IMR-90 (cell line): ENCODE measurements around the gene FRAS1. TPM values are rescaled to one million over a fixed set of nuclear protein-coding genes. Genes with fewer than 3 reads are reported as not detected.

ENCODE experiments used
- ATAC-seq: fragments of 200-7000 bp; cut with Tn5 transposase; 2 replicates; pipeline ENCODE4 v1.9.1; 2020; ENCODE audit warnings: low read depth, mild to moderate bottlenecking, moderate library complexity
- BruUV-seq: library from RNA; stranded (reverse); fragments of 400-500 nt; replicated peaks from 2 replicates; lab custom pipeline; 2021; lab: Mats Ljungman, UMichigan
- CTCF ChIA-PET: fragments of 300-600 bp; formaldehyde crosslinking; extraction: SDS; loops from one replicate; lab custom pipeline; 2021; ENCODE audit warnings: antibody characterized with exemption; lab: Yijun Ruan, JAX
- POLR2A ChIA-PET: fragments of 300-600 bp; sonication (Branson Sonifier 250); formaldehyde crosslinking; loops from one replicate; lab custom pipeline; 2022; ENCODE audit warnings: antibody characterized with exemption; ENCODE audit not compliant: unreplicated experiment; lab: Charles Lee
- DNase-seq: peaks from one replicate; pipeline ENCODE4 v3.0.0; 2013
- H2AFZ ChIP-seq: replicated peaks from 2 replicates; pipeline ENCODE3; 2013; ENCODE audit warnings: low read length, mild to moderate bottlenecking; ENCODE audit not compliant: poor library complexity
- H2AK5ac ChIP-seq: 2 replicates; pipeline ENCODE4 v1.6.1; 2013; ENCODE audit warnings: low read depth, low read length, inconsistent platforms
- H2AK9ac ChIP-seq: replicated peaks from 2 replicates; pipeline ENCODE3; 2013; ENCODE audit warnings: mild to moderate bottlenecking, low read depth, low read length, moderate library complexity; ENCODE audit not compliant: poor library complexity
- H2BK120ac ChIP-seq: 2 replicates; pipeline ENCODE4 v1.6.1; 2013; ENCODE audit warnings: low read depth, low read length, inconsistent platforms
- H2BK15ac ChIP-seq: 3 replicates; pipeline ENCODE4 v1.6.1; 2013; ENCODE audit warnings: low read depth, low read length, inconsistent platforms
- H2BK20ac ChIP-seq: 2 replicates; pipeline ENCODE4 v1.6.1; 2013; ENCODE audit warnings: low read depth, mild to moderate bottlenecking, inconsistent platforms, low read length, moderate library complexity
- H2BK5ac ChIP-seq: 2 replicates; pipeline ENCODE4 v1.6.1; 2013; ENCODE audit warnings: mild to moderate bottlenecking, low read depth, low read length, inconsistent platforms; ENCODE audit not compliant: poor library complexity, severe bottlenecking
- H3K14ac ChIP-seq: replicated peaks from 2 replicates; pipeline ENCODE4 v1.6.1; 2013; ENCODE audit warnings: low read depth, low read length, inconsistent platforms
- H3K18ac ChIP-seq: 2 replicates; pipeline ENCODE4 v1.6.1; 2013; ENCODE audit warnings: low read depth, low read length, control low read depth
- H3K23ac ChIP-seq: 2 replicates; pipeline ENCODE4 v1.6.1; 2013; ENCODE audit warnings: low read depth, low read length, inconsistent platforms
- H3K27ac ChIP-seq: 2 replicates; pipeline ENCODE4 v1.5.1; 2013; ENCODE audit warnings: mild to moderate bottlenecking, control low read depth, low read length; ENCODE audit not compliant: insufficient read depth
- H3K27me3 ChIP-seq: 2 replicates; pipeline ENCODE4 v1.6.1; 2013; ENCODE audit warnings: low read length; ENCODE audit not compliant: control insufficient read depth, insufficient read depth
- H3K36me3 ChIP-seq: 2 replicates; pipeline ENCODE4 v1.6.1; 2013; ENCODE audit warnings: low read length, mixed read lengths; ENCODE audit not compliant: control insufficient read depth, insufficient read depth
- H3K4ac ChIP-seq: 2 replicates; pipeline ENCODE4 v1.6.1; 2013; ENCODE audit warnings: low read depth, low read length, inconsistent platforms
- H3K4me1 ChIP-seq: 2 replicates; pipeline ENCODE4 v1.6.1; 2013; ENCODE audit warnings: low read length, mixed read lengths; ENCODE audit not compliant: control insufficient read depth, insufficient read depth
- H3K4me2 ChIP-seq: 2 replicates; pipeline ENCODE4 v1.6.1; 2013; ENCODE audit warnings: low read depth, mild to moderate bottlenecking, control low read depth, low read length, moderate library complexity
- H3K4me3 ChIP-seq: 2 replicates; pipeline ENCODE4 v1.5.1; 2013; ENCODE audit warnings: low read depth, mild to moderate bottlenecking, control low read depth, low read length, moderate library complexity; ENCODE audit not compliant: insufficient read depth
- H3K56ac ChIP-seq: 2 replicates; pipeline ENCODE4 v1.6.1; 2013; ENCODE audit warnings: low read length, inconsistent platforms; ENCODE audit not compliant: insufficient read depth; ENCODE audit errors: extremely low read depth
- H3K79me1 ChIP-seq, 2 experiments: 2 replicates each; pipeline ENCODE4 v1.6.1; 2013; ENCODE audit warnings: low read length in 2 of 2, inconsistent platforms in 1 of 2, low read depth in 1 of 2
- H3K9ac ChIP-seq: 2 replicates; pipeline ENCODE4 v1.6.1; 2013; ENCODE audit warnings: low read depth, low read length, control low read depth
- H3K9me1 ChIP-seq: 2 replicates; pipeline ENCODE4 v1.6.1; 2013; ENCODE audit warnings: low read length, inconsistent platforms; ENCODE audit not compliant: insufficient read depth
- H3K9me3 ChIP-seq: 2 replicates; pipeline ENCODE4 v1.6.1; 2013; ENCODE audit warnings: low read length; ENCODE audit not compliant: control insufficient read depth, insufficient read depth
- H4K20me1 ChIP-seq: 2 replicates; pipeline ENCODE4 v1.6.1; 2013; ENCODE audit warnings: low read length, inconsistent platforms; ENCODE audit not compliant: insufficient read depth
- H4K5ac ChIP-seq: 2 replicates; pipeline ENCODE4 v1.6.1; 2013; ENCODE audit warnings: mild to moderate bottlenecking, low read depth, low read length, control low read depth
- H4K8ac ChIP-seq, 2 experiments: 2 replicates each; pipeline ENCODE4 v1.6.1; 2013; ENCODE audit warnings: low read depth in 2 of 2, low read length in 2 of 2, control low read depth in 1 of 2, inconsistent platforms in 1 of 2
- H4K91ac ChIP-seq: 2 replicates; pipeline ENCODE4 v1.6.1; 2013; ENCODE audit warnings: low read depth, low read length, inconsistent platforms; ENCODE audit not compliant: insufficient read depth
- BHLHE40 ChIP-seq: fragments of 150-350 bp; IDR thresholded peaks from 2 replicates; pipeline ENCODE4 v1.6.1; 2016; ENCODE audit warnings: mild to moderate bottlenecking, low read depth, low read length
- CEBPB ChIP-seq: IDR thresholded peaks from 2 replicates; pipeline ENCODE4 v1.6.1; 2012; ENCODE audit warnings: low read depth, low read length, improper control_type of control experiment
- CTCF ChIP-seq: conservative IDR thresholded peaks from 2 replicates; pipeline ENCODE4 v1.5.1; 2012; ENCODE audit warnings: mild to moderate bottlenecking, low read depth, low read length, improper control_type of control experiment
- FOS ChIP-seq: fragments of 150-350 bp; IDR thresholded peaks from 2 replicates; pipeline ENCODE4 v1.6.1; 2016; ENCODE audit warnings: low read depth, low read length
- MAFK ChIP-seq: IDR thresholded peaks from 2 replicates; pipeline ENCODE4 v1.6.1; 2012; ENCODE audit warnings: low read depth, low read length, improper control_type of control experiment
- MAZ ChIP-seq: IDR thresholded peaks from 2 replicates; pipeline ENCODE4 v1.6.1; 2012; ENCODE audit warnings: low read depth, mild to moderate bottlenecking, low read length, improper control_type of control experiment, moderate library complexity, borderline replicate concordance
- MXI1 ChIP-seq: IDR thresholded peaks from 2 replicates; pipeline ENCODE4 v1.6.1; 2012; ENCODE audit warnings: low read depth, mild to moderate bottlenecking, low read length, moderate library complexity, borderline replicate concordance
- NFE2L2 ChIP-seq: fragments of 150-350 bp; IDR thresholded peaks from 2 replicates; pipeline ENCODE4 v1.6.1; 2016; ENCODE audit warnings: low read depth, mild to moderate bottlenecking, low read length
- POLR2A ChIP-seq: IDR thresholded peaks from 2 replicates; pipeline ENCODE4 v1.6.1; 2012; ENCODE audit warnings: mild to moderate bottlenecking, low read depth, low read length
- RAD21 ChIP-seq: IDR thresholded peaks from 2 replicates; pipeline ENCODE4 v1.6.1; 2012; ENCODE audit warnings: low read length, improper control_type of control experiment
- RFX5 ChIP-seq: IDR thresholded peaks from 2 replicates; pipeline ENCODE4 v1.8.0; 2012; ENCODE audit warnings: low read depth, mild to moderate bottlenecking, low read length, moderate library complexity
- SMC3 ChIP-seq: fragments of 150-350 bp; IDR thresholded peaks from 2 replicates; pipeline ENCODE4 v1.6.1; 2016; ENCODE audit warnings: low read depth, mild to moderate bottlenecking, antibody characterized with exemption, low read length, moderate library complexity
- USF2 ChIP-seq: fragments of 150-350 bp; IDR thresholded peaks from 2 replicates; pipeline ENCODE4 v1.6.1; 2017; ENCODE audit warnings: mild to moderate bottlenecking, antibody characterized with exemption, low read length, low read depth
- WGBS, 2 experiments: methylation state at CpG; one replicate each; pipeline versions ENCODE4 v1.1.5 to v1.1.7; 2013; ENCODE audit warnings: missing lambda C conversion rate in 2 of 2; ENCODE audit not compliant: insufficient read length in 1 of 2; ENCODE audit errors: extremely low coverage in 2 of 2; 5-methylcytosine and 5-hydroxymethylcytosine counted together
- dilution Hi-C: fragments of 300-500 bp; cut with HindIII; formaldehyde crosslinking; loops from one replicate; pipeline ENCODE4 v1.14.3; 2018; ENCODE audit warnings: low sequenced_read_pairs; ENCODE audit not compliant: unreplicated experiment
- in situ Hi-C: fragments of 300-500 bp; cut with MboI; formaldehyde crosslinking; loops from 3 replicates; pipeline ENCODE4 v1.14.3; 2019; ENCODE audit warnings: low sequenced_read_pairs, inconsistent platforms, mixed read lengths
- intact Hi-C: fragments of 100-400 bp; cut with micrococcal nuclease; formaldehyde crosslinking; loops from 2 replicates; pipeline ENCODE4 v1.10.0; 2022
- polyA plus RNA-seq, 3 experiments: library from polyadenylated mRNA; depleted of rRNA; stranded (reverse); fragments of >200 nt; gene quantifications; 2 replicates each; pipeline ENCODE4 v1.2.3, GENCODE V29; 2012; ENCODE audit warnings: low replicate concordance in 1 of 3
- total RNA-seq: library from RNA; depleted of rRNA; stranded (reverse); fragments of >200 nt; gene quantifications from 2 replicates; pipeline ENCODE4 v1.2.3, GENCODE V29; 2012
- TF ChIP-seq, protein P1 (sequence below): fragments of 150-350 bp; IDR thresholded peaks from 2 replicates; pipeline ENCODE4 v1.6.1; 2016; ENCODE audit warnings: low read depth, mild to moderate bottlenecking, low read length, moderate library complexity, borderline replicate concordance

Gene FRAS1
- total and polyA plus RNA-seq, 2 of the 4 experiments (the other 2 are of a cell fraction), result under 0.01 to 0.03 TPM

GRCh38 chr4:78039678-78040077 lies 17.4 kb upstream of the FRAS1 start:
- dilution Hi-C loops, result no loop called here
- POLR2A ChIA-PET, result no interaction called here

More at GRCh38 chr4:78039678-78040077, 17.4 kb upstream of the FRAS1 start:
- Histone ChIP-seq H3K56ac (no peak overlapping the region), H2BK120ac (no peak overlapping the region), H3K14ac (no peak overlapping the region), H3K23ac (no peak overlapping the region), H3K9me1 (no peaks in the 10 kb centered on the region), H3K36me3 (no peaks in the 10 kb centered on the region), H3K18ac (no peak overlapping the region), H2BK15ac (no peak overlapping the region), H4K91ac (no peak overlapping the region), H3K4me3 (no peak overlapping the region), H4K8ac (no peak overlapping the region), H2BK20ac (no peak overlapping the region), H2AK5ac (no peak overlapping the region), H3K4me2 (no peak overlapping the region), H4K20me1 (no peaks in the 10 kb centered on the region), H3K9me3 (no peaks in the 10 kb centered on the region), H2AK9ac (no peak overlapping the region), H2AFZ (no peak overlapping the region), H3K4ac (no peak overlapping the region), H3K27me3 (no peaks in the 10 kb centered on the region; the same call in 1 of the 2 replicates), H4K5ac (no peak overlapping the region), H3K27ac (no peak overlapping the region), H3K9ac (no peak overlapping the region), H3K4me1 (no peaks in the 10 kb centered on the region), H2BK5ac (no peak overlapping the region), H3K79me1 (no peaks in the 10 kb centered on the region)
- CTCF ChIA-PET, result no interaction called here
- intact Hi-C loops, result no loop called here
- BruUV-seq, result no TSS peak
- no peak for TF ChIP-seq MXI1
- TF ChIP-seq CEBPB, result no peak
- no peak for TF ChIP-seq FOS
- no peak for TF ChIP-seq BHLHE40
- TF ChIP-seq RAD21, result no peak
- TF ChIP-seq CTCF, result no peak
- no peak for TF ChIP-seq NFE2L2
- TF ChIP-seq SMC3, result no peak
- TF ChIP-seq MAZ, result no peak
- no peak for TF ChIP-seq POLR2A
- no peak for TF ChIP-seq MAFK
- TF ChIP-seq, protein P1, sequence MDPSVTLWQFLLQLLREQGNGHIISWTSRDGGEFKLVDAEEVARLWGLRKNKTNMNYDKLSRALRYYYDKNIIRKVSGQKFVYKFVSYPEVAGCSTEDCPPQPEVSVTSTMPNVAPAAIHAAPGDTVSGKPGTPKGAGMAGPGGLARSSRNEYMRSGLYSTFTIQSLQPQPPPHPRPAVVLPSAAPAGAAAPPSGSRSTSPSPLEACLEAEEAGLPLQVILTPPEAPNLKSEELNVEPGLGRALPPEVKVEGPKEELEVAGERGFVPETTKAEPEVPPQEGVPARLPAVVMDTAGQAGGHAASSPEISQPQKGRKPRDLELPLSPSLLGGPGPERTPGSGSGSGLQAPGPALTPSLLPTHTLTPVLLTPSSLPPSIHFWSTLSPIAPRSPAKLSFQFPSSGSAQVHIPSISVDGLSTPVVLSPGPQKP, result no peak
- TF ChIP-seq RFX5, result no peak
- TF ChIP-seq USF2, result no peak
- no CpG with 5 or more reads among the region's 1 CpG for WGBS, 2 experiments
- no peak for ATAC-seq
- in situ Hi-C loops, result no loop called here
- DNase-seq, result no peak
